NCI-H82 treated with DMSO at 0.1 percent for 48 hours (cell line): ENCODE data around the gene ARHGAP11A.

Source experiments
- DNase-seq: peaks from one replicate; lab custom pipeline; 2025; ENCODE audit not compliant: unreplicated experiment; lab: John Stamatoyannopoulos, UW

ARHGAP11A gene

DNA sequence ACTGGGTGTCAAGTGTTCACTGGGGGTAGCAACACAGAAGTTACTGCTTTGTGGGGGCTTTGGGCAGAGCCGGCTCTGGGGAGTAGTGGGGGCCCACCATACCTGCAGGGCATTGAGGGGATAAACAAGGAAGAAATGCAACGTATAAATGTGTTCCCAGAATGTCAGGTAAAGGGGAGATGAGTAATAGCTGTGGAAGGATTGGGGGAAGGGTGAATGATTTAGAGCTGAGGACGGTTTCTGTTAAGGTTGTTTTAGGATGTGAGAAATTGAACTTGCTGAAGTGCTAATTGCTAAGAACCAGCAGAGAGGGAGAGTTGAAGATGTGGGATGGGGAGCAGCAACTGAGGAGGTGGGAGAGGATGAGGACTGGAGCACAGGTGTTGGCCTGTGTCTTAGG lies 36.9 kb downstream of the ARHGAP11A start:
- no peak for DNase-seq

DNA sequence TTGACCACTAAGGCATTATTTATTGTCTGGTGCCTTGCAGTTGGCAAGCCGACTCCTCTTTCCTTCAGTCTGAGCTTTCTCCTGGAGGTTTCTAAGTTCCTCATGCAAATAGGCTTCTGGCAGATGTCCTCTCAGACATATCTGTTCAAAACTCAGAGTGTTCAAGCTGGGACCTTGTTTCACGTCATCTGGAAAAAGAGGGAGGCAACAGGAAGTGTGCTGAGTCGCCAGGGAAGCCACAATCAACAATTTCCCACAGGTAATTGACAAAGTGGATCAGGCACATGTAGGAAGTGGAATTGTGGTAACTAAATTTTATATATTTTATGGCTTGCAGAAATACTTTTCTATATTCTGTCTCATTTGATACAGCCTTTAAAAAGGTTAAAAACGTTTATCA lies 40.8 kb downstream of the ARHGAP11A start:
- DNase-seq, result no peak

DNA sequence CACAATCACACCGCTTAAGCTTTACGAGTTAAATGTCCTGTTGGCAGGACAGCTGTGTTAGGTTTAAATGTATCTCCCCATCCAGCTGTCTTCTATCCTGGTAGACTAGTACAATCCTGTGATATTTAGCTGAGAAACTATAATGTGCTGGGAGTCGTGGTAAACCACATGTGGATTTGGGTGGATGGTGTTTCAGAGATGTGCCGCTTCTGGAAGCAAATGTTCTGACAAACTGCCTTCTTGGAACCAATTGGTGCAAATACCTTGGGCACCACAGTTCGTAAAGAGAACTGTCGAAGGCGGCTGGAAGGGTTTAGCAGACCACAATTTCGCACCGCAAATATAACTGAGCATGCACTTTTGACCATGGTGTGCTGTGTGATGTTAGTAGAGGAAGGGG lies 41.2 kb downstream of the ARHGAP11A start:
- DNase-seq, result no peak

DNA sequence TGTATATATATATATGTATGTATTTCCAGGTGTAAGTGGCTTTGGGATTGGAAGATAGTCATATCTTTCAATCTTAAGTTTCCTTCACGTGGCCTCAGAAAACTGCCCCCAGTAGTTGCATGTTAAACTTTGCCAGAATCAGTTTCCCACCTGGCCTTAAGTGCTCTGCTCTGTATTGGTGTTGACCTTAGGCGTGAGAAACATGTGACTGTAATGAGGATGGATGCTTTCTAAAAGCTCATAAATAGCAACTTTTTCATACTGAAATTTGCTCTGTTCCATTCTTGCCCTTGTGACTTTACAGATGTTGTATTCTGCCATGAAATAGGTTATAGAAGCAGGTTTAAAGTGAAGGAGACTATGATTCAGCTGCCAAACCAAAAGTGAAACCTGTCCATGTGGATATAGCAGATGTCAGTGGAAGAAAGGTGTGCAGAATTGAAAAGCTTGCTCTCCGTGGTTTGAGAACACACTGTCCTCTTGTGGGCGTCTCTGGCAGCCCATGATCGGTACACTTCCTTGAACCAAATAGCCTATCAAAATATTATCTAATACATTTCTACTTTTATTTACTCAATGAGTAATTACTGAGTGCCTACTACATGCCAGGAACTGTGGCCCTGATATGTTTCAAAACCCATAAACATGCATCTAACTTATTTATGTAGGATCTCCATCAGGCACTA lies 42.0 kb downstream of the ARHGAP11A start:
- DNase-seq, result no peak

DNA sequence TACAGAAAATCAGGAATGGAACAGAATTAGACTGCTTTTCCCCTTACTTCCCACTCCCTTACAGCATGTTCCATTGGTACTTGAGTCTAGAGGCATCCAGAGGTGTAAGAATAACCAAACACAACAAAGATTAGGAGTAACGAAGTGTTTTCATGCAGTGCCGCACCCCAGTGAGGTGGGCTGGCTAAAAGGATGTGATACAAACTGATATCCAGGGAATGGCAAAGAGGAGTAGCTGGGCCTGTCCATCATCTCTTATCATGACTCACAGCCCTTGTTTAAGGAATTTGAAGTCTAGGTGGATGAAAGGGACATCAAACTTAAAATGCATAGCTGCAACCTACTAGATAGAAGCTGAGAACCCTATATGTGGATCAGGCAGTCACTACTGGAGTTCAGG lies 42.6 kb downstream of the ARHGAP11A start:
- no peak for DNase-seq

DNA sequence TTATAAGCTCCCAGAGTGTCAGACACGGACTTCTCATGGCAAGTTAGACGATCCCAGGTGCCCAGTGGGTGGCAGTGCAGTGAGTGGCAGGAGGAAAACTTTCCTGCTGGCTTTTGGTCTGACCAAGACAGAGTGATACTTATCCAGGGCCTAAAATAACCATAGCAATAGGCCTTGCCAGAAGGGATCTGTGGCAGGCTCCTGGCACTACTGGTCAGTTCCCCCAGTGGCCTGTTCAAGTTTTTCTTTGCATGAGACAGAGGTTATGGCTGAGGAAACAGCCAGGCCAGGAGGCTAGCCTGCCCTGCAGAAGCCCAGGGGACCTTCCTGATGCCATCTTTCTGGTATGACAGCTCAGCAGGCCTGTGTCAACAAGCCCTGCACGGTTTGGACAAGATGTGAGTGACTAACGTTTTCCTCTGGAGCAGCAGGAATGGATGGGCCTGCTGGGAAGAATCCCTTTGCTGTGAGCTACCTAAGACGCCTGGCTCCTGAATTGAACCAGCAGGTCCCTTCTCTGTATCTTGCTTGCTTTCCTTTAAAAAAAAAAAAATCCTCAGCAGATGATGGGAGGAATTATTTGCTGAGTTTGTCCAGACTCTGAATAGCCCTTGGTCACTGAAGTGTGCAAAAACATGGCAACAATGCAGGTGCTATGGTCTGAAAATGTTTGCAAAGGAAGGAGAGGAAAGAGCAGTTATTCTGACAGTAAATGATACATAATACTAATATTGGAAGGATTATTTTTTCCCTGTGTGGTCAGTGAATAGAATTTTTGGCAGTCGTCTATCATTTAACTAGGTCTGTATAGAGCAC lies 44.2 kb downstream of the ARHGAP11A start:
- no peak for DNase-seq

DNA sequence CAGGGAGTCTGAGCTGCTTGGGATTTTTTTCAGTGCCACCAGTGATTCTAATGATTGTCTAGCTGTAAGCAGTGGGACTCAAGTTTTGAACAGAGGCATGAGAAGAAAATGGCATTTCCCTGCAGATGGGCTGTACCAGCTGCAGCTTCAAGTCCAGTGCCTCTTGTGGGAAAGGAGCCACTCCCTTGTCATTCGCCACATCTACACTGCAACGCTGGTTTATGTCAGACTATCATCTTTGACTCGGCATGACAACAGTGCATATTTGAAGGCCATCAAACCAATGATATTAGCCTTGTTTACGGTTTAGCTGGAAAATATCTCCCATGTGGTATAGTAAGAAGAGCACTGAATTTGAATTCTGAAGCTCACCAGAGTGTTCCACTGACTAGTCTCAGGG lies 48.4 kb downstream of the ARHGAP11A start:
- no peak for DNase-seq

DNA sequence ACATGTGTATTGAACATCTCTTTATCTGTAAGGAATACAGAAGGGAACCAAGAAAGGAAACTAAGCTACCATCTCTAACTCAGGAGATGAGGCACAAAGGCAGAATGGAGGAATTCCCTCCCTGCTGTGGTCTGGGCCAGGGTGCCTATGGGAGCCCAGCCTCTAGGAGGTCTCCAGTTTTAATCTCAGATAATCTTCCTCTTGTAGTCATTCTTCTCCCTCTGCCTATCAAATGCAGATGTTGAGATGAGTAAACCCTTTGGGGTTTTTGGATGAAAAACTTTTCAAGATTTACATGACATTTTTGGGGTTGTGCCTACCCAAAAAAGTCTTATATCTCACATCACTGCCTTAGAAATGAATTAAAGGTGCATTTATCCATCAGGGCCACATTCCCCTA lies 49.5 kb downstream of the ARHGAP11A start:
- DNase-seq, result no peak

DNA sequence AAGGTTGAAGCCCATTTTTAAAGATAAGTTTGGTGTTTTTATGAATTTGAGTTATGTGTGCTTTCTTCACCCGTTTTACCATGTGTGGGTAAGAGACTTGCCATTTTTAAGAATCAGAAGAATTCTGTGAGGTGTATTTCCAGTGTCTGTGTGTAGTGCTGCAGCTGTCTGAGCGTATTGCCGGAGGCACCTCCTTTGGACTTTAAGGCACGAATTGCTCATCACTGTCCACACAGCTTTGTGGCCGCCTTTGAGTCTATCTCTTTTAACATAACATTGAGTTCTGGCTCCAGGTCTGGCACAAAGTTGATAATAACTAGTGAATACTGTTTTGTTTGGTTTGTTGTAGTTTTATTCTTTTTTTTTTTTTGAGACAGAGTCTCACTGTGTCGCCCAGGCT lies 52.0 kb downstream of the ARHGAP11A start:
- no peak for DNase-seq

DNA sequence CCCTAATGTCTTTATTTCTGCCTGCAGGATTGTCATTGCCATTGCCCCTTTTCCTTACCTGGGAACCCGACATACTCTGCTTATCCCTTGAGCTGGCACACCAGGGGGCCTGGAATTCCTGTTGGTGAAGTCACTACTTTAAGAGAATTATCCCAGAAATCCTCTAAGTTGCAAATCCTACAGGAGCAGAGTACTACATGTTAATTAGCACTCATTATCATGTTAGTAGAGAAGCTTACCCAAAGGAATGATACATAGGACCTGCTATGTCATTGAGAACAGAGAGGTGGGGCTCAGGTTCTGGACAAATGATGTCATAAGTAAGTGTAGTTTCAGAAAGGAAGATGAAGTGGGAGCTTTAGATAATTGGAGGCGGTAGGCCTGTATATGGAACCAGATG lies 53.6 kb downstream of the ARHGAP11A start:
- DNase-seq, result no peak

DNA sequence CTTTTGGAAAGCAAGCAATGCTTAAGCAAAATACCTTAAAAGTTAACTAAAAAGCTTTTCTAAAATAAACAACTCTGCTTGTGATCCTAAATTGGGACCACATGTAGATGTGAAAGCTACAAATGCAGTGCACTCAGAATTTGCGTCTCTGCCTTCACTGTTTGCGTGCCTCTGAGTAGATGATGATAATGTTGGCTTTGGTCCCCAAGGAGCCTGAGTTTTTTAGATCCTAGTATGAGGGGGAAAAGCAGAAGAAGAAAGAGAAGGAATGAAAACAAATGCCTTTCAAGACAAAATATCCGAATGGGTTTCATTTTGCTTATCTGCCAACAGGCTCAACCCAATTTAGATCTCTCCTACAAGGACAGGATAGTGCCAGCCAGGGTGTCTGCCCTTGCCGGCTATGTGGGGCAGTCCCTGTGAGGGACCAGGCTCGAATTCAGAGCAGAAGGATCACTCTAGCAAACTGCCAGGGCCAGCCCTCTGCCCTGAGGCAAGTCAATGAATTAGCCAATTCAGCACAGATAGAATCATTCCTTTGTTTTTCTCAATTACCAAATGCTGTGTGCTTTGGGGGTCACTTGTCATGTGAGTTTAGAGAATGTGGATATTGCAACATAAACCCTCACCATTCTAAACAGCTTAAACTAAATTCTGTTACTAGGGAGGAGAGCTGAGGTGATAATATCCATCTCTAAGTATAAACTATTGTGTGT lies 54.8 kb downstream of the ARHGAP11A start:
- no peak for DNase-seq

DNA sequence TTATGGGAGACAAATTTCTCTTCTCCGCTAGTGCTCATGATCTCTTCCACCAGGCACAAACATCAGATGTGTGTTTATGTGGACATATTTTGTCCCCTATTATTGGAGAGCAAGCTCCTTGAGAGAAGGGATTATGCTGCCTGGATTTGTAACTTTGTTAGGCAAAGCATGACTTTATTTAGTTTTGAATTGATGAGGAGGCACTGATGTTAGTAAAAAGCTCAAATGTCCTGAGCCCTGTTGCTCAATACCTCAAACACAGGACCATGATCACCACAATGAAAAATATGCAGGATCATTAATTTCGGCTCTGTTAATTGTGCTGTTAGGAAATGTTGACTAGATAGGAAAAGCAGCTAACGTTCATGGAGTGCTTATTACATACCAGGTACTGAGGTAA lies 55.3 kb downstream of the ARHGAP11A start:
- DNase-seq, result no peak

DNA sequence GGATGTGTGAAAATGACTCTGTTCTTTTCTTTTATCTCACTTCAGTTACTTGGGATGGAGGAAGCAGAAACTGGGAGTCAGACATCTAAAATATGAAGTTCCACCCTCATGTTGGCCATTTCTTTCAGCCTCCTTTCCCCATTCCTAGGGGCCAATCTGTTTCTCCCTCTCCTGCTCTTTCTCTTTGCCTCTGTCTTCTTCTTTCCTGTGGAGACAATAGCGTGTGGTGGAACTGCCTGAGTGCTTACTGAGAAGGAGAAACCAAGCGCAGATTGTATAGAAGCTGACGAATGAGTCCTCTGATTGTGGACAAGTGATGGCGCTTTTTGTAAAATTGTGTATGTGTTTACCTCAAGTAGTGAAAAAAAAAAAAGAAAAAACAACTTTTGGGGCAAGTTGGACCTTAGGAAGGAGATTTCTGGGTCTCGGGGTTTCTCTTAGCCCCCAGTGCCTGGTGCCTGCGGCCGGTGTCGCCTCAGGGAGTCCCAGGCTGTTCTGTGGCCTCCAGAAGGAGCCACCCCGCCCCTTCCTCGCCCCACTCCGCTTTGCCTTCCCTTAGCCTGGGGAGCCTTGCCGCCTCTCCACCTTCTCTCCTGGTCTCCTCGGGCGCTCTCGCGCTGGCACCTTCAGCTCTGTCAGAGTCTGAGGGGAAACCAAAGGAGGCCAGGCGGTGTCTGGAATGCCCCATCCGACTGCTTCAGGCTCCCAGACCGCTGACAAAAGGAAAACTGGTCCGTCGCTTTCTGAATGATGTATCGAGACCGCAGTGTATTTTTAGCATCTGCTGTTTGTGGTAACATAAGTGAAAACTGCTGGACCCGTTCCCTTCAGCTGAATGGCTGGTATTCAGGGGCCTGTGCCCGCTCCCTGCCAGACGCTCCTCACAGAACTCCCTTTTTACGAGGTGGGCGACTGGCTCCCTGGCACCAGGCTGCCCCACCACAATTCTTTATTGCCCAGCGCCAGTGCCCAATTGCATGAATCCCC lies 56.3 kb downstream of the ARHGAP11A start:
- no peak for DNase-seq

DNA sequence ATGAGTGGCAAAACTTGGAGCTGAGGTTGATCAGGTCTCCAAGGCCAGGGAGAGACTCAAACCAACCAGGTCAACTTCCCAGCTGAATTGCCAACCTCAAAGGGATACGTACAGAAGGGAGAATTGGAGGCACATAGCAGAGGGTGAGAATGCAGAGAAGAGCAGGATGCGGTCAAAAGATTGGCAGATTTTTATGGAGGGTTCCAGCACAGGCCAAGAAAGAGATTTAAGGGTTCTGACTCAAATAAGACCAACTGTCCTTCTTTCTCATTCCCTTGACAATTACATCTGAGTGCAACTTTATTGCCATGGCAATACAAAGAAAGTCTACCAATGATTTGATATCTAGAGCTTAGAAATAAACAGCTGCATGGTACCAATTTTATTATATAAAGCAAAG lies 59.4 kb downstream of the ARHGAP11A start:
- DNase-seq, result no peak

DNA sequence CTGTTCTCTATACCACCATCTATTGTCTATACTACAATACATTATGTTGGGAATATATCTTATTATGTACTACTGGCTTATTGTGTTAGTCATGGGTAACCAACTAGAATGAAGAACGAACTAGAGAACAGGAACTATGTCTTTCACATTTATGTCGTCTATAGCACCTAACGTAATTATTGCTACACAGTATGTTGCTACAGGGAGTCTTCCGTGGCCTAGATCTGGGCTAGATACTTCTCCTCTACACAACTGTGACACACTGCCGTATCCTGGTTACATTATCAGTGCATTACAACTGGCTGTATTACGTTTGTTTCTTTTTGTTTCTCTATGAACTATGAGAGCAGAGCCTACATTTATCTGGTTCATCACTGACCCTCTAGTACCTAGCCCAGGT lies 60.2 kb downstream of the ARHGAP11A start:
- no peak for DNase-seq

DNA sequence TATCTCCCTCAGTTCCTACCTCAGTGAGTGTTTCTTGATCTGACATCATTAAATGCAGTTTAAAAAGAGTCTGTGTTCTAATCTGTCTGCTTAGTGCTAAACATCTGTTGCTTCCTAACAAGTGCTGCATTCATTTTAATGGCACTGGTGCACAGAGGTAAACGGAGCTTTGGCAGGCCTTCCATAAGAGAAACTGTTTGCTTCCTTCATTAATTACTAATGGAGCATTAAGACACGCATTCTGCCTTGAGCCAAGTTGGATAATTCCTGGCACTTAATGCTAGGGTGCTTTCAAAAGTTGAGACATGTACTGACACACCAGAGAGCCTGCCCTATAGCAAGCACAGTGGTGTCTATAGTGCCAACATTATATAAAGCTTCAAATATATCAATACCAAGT lies 60.9 kb downstream of the ARHGAP11A start:
- peak; percentile 41 for DNase-seq

DNA sequence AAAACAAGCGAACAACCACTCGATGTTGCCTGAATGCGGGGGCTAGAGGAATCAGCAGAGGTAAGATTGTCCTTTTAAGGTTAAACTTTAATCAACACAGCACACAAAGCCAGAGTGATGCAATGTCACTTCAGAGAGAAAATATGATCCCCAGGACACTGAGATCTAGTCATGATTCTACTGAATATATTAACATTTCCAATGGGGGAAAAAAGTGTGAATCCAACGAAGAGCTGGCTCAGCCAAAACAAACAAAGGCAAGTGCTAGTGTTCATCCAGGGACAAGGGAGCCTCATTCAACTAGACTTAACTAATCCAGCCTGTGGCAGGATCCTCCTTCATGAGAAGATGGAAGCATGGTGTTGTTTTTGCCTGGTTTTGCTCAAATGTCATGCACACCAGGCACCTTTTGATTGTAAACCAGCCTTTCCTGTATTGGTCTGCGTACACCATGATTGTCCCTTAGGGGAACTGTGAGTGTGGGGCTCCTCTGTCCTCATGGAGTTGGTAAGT lies 62.0 kb downstream of the ARHGAP11A start:
- no peak for DNase-seq

DNA sequence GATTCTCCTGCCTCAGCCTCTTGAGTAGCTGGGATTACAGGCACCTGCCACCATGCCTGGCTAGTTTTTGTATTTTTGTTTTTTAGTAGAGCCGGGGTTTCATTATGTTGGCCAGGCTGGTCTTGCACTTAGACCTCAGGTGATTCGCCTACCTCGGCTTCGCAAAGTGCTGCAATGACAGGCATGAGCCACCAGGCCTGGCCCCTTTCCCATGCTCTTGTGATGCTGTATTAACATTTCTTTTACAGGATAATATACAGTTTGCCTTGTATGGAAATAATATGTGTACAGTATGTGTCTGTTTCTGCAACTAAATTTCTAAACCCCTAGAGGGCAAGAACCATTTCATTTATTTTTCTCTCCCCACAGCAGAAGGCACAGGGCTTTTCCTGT lies 64.0 kb downstream of the ARHGAP11A start:
- DNase-seq, result no peak

DNA sequence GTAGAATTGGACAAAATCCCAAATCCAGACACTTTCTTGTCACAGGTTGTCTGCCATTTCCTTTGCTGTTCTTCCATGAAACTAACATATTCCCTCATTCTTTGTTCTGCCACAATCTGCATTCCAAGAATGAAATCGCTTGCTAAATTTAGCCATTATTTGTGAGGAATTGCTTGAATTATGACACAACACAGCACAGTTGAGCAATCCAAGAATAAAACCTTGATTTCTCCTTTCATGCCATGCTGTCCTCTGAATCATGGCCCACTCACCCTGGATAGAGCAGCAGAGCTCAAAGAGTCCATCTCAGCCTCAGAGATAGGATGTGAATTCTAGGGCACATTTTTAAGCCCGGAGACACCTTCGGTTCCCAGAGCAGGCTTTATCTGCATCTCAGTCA lies 67.3 kb downstream of the ARHGAP11A start:
- DNase-seq, result no peak

DNA sequence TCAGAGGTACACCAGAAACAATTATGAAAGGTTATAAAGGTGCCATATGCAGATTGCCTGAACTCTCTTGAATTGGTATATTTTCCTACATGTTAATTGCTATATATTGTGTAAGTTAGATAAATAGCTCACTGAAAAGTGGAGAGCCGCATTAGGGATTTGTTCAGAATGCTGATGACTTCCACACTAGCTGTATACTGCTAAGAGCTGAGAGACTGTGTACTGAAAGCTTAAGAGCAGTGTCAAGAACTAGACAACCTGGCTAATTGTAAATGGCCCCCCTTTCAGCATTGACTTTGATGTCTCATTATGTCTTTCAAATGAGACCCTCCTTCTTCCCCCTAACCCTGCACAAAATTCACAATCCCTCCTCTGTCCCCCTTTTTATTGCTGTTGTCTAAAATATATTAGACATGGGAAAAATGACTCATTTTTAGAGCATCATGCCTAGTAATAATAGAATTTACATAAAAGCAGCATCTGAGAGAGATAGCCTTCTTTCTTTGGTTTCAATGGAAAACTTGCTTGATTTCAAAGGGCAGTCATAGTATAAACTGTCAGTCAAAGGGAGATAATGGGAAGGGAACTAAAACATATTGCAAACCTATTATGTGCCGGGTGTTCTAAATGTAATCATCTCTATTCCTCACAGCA lies 67.8 kb downstream of the ARHGAP11A start:
- DNase-seq, result no peak
